Measurements from ENCODE around the gene MEI1. TPM values are rescaled to one million over a fixed set of nuclear protein-coding genes. Genes with fewer than 3 reads are reported as not detected.

Gene MEI1
- total RNA-seq, 1 donor from 2014 or later: 0.64 TPM

- H3K27me3 Mint-ChIP-seq (ENCODE audit: low read depth, unreplicated experiment): no peaks in the 10 kb centered on the region
- Histone ChIP-seq H3K9me3 (ENCODE audit: insufficient read depth, low read depth, low read length) (no peaks in the 10 kb centered on the region), H3K27me3 (ENCODE audit: insufficient read depth, low read length) (no peaks in the 10 kb centered on the region), H2AFZ (ENCODE audit: low read depth, low read length) (no peak overlapping the region), H3K79me2 (ENCODE audit: insufficient read depth, low read length) (peaks cover 85% of the 10 kb centered on the region), H3K4me2 (ENCODE audit: low read length) (peak overlapping the region; percentile 16), H3K9ac (ENCODE audit: low read length) (no peak overlapping the region), H3K4me3 (ENCODE audit: insufficient read depth, low read depth, low read length) (no peak overlapping the region), H3K4me1 (ENCODE audit: insufficient read depth, low read length) (peaks cover 12% of the 10 kb centered on the region), H3K27ac (ENCODE audit: low read depth, low read length) (no peak overlapping the region), H3K36me3 (ENCODE audit: insufficient read depth, low read length) (peaks cover 7% of the 10 kb centered on the region), H4K20me1 (ENCODE audit: insufficient read depth, low read length) (peaks cover 90% of the 10 kb centered on the region)
- TF ChIP-seq EZH2 (IDR thresholded peaks at IDR 0.05; ENCODE audit: insufficient read depth, low read length) (no peak), CTCF (IDR thresholded peaks at IDR 0.05; ENCODE audit: insufficient read depth, low read depth, low read length) (no peak)
- peaks cover 31% of the 10 kb centered on the region for H3K4me1 Mint-ChIP-seq (ENCODE audit: low read depth, unreplicated experiment)
- peaks cover 2% of the 10 kb centered on the region for H3K36me3 Mint-ChIP-seq (ENCODE audit: low read depth, unreplicated experiment)
- no peak for DNase-seq (ENCODE audit: low read depth)
- no peak for FAIRE-seq
- H3K4me3 Mint-ChIP-seq (ENCODE audit: unreplicated experiment): no peak overlapping the region
- H3K9me3 Mint-ChIP-seq (ENCODE audit: unreplicated experiment): no peaks in the 10 kb centered on the region
- peak overlapping the region; percentile 35 for H3K27ac Mint-ChIP-seq (ENCODE audit: unreplicated experiment)
Observed at GRCh38 chr22:41846268-41846987, 147.1 kb downstream of the MEI1 start.

- Mint-ChIP-seq H3K27me3 (ENCODE audit: low read depth, unreplicated experiment) (no peaks in the 10 kb centered on the region), H3K9me3 (ENCODE audit: unreplicated experiment) (no peaks in the 10 kb centered on the region), H3K4me1 (ENCODE audit: low read depth, unreplicated experiment) (peaks cover 29% of the 10 kb centered on the region), H3K36me3 (ENCODE audit: low read depth, unreplicated experiment) (no peaks in the 10 kb centered on the region), H3K4me3 (ENCODE audit: unreplicated experiment) (no peak overlapping the region), H3K27ac (ENCODE audit: unreplicated experiment) (no peak overlapping the region)
- no peak overlapping the region for H3K27ac ChIP-seq (ENCODE audit: low read depth, low read length)
- no peaks in the 10 kb centered on the region for H3K27me3 ChIP-seq (ENCODE audit: insufficient read depth, low read length)
- H3K79me2 ChIP-seq (ENCODE audit: insufficient read depth, low read length): peaks cover 81% of the 10 kb centered on the region
- H3K4me3 ChIP-seq (ENCODE audit: insufficient read depth, low read depth, low read length): no peak overlapping the region
- DNase-seq (ENCODE audit: low read depth): no peak
- H2AFZ ChIP-seq (ENCODE audit: low read depth, low read length): no peak overlapping the region
- H3K4me2 ChIP-seq (ENCODE audit: low read length): no peak overlapping the region
- FAIRE-seq: no peak
- H3K9ac ChIP-seq (ENCODE audit: low read length): no peak overlapping the region
- TF ChIP-seq EZH2 (IDR thresholded peaks at IDR 0.05; ENCODE audit: insufficient read depth, low read length) (no peak), CTCF (IDR thresholded peaks at IDR 0.05; ENCODE audit: insufficient read depth, low read depth, low read length) (no peak)
- H3K4me1 ChIP-seq (ENCODE audit: insufficient read depth, low read length): peaks cover 12% of the 10 kb centered on the region
- H3K9me3 ChIP-seq (ENCODE audit: insufficient read depth, low read depth, low read length): no peaks in the 10 kb centered on the region
- H4K20me1 ChIP-seq (ENCODE audit: insufficient read depth, low read length): peaks cover 89% of the 10 kb centered on the region
- peaks cover 3% of the 10 kb centered on the region for H3K36me3 ChIP-seq (ENCODE audit: insufficient read depth, low read length)
Observed at GRCh38 chr22:41847300-41847699, 148.0 kb downstream of the MEI1 start.

- Histone ChIP-seq H4K20me1 (ENCODE audit: insufficient read depth, low read length) (peaks cover 89% of the 10 kb centered on the region), H3K9me3 (ENCODE audit: insufficient read depth, low read depth, low read length) (no peaks in the 10 kb centered on the region), H3K36me3 (ENCODE audit: insufficient read depth, low read length) (peaks cover under 1% of the 10 kb centered on the region), H3K4me1 (ENCODE audit: insufficient read depth, low read length) (peaks cover 12% of the 10 kb centered on the region), H3K4me3 (ENCODE audit: insufficient read depth, low read depth, low read length) (no peak overlapping the region), H3K79me2 (ENCODE audit: insufficient read depth, low read length) (peaks cover 79% of the 10 kb centered on the region), H2AFZ (ENCODE audit: low read depth, low read length) (no peak overlapping the region), H3K9ac (ENCODE audit: low read length) (no peak overlapping the region), H3K27ac (ENCODE audit: low read depth, low read length) (no peak overlapping the region), H3K4me2 (ENCODE audit: low read length) (no peak overlapping the region), H3K27me3 (ENCODE audit: insufficient read depth, low read length) (no peaks in the 10 kb centered on the region)
- no peaks in the 10 kb centered on the region for H3K9me3 Mint-ChIP-seq (ENCODE audit: unreplicated experiment)
- H3K36me3 Mint-ChIP-seq (ENCODE audit: low read depth, unreplicated experiment): peaks cover 2% of the 10 kb centered on the region
- no peak overlapping the region for H3K27ac Mint-ChIP-seq (ENCODE audit: unreplicated experiment)
- TF ChIP-seq EZH2 (IDR thresholded peaks at IDR 0.05; ENCODE audit: insufficient read depth, low read length): no peak
- DNase-seq (ENCODE audit: low read depth) (no peak), FAIRE-seq (no peak)
- H3K4me1 Mint-ChIP-seq (ENCODE audit: low read depth, unreplicated experiment): peaks cover 28% of the 10 kb centered on the region
- H3K27me3 Mint-ChIP-seq (ENCODE audit: low read depth, unreplicated experiment): no peaks in the 10 kb centered on the region
- no peak overlapping the region for H3K4me3 Mint-ChIP-seq (ENCODE audit: unreplicated experiment)
Observed at GRCh38 chr22:41848468-41848867, 149.2 kb downstream of the MEI1 start.

Other genes with a start within 250 kb of the MEI1 start
- 25.3 and 30.9 TPM in 2 replicates for gene PHF5A, start 230.8 kb upstream of the MEI1 start, total RNA-seq
- gene ACO2, start 230.4 kb upstream of the MEI1 start, total RNA-seq: 67.2 and 73.7 TPM in 2 replicates
- gene POLR3H, start 155.0 kb upstream of the MEI1 start, total RNA-seq: 44.5 and 50.9 TPM in 2 replicates
- 10.3 and 11.4 TPM in 2 replicates for gene CSDC2, start 138.5 kb upstream of the MEI1 start, total RNA-seq
- 39.4 and 42.3 TPM in 2 replicates for gene PMM1, start 109.7 kb upstream of the MEI1 start, total RNA-seq
- gene DESI1, start 78.5 kb upstream of the MEI1 start, total RNA-seq: 48.2 and 48.3 TPM in 2 replicates
- 221 and 232 TPM in 2 replicates for gene XRCC6, start 78.2 kb upstream of the MEI1 start, total RNA-seq
- gene SNU13, start 10.6 kb upstream of the MEI1 start, total RNA-seq: 163 and 175 TPM in 2 replicates
- gene CCDC134, start 101.2 kb downstream of the MEI1 start, total RNA-seq: 7.7 and 11.3 TPM in 2 replicates
- gene SREBF2, start 133.6 kb downstream of the MEI1 start, total RNA-seq: 72.5 and 83.9 TPM in 2 replicates
- not detected in 2 replicates for gene SHISA8, start 215.6 kb downstream of the MEI1 start, total RNA-seq
- 0.12 TPM in 1 of 2 replicates, not detected in the other for gene TNFRSF13C, start 227.3 kb downstream of the MEI1 start, total RNA-seq
- 0.84 and 2.0 TPM in 2 replicates for gene CENPM, start 247.6 kb downstream of the MEI1 start, total RNA-seq